Measurements from ENCODE around the gene REXO4. TPM values are rescaled to one million over a fixed set of nuclear protein-coding genes. Genes with fewer than 3 reads are reported as not detected.

REXO4 gene
- total RNA-seq, 1 experiment from 2014 or later = 38.6 TPM

DNA sequence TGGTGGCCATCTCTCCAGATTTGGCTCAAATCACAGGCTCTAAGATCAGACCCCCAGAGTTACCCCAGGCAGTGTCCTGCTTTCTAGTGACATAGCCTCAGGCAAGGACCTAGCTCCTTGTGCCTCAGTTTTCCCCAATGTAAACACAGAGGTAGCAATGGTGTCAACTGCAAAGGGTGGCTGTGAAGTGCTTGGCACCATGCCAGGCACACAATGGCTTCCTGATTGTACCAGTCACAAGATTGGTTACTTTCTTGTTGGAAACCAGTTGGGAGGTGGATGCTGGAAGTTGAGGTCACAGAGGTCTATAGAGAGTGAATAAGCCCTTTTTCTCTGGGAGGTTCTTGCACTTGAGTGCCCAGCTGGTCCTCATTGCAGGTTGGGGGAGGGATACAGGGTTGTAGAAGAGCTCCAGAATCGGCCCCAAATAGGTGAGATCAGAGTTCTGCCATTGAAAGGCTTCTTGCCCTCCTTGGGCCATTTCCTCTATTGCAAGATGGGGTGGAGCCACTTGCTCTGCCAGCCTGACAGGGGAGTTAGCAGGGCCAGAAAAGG lies 39.3 kb downstream of the REXO4 start:
- H3K4me3 Mint-ChIP-seq = no peak overlapping the region
- ChIA-PET CTCF (interaction anchor here (0.9 to 2.3 kb wide), 4 partner anchors 16 to 81 kb away, joined by 3 to 11 read pairs (median 4); partner anchors contain the start of gene CACFD1), POLR2A (interaction anchor here (1.1 kb wide), 1 partner anchor 31 kb away, joined by 3 read pairs; the partner anchor contains the start of gene MED22)
- H3K27me3 Mint-ChIP-seq (ENCODE audit: low read depth) = peaks cover 30% of the 10 kb centered on the region
- no peak for ATAC-seq
- H3K4me1 Mint-ChIP-seq = peaks cover 15% of the 10 kb centered on the region
- peaks cover 3% of the 10 kb centered on the region; the same call in 1 of the 2 replicates for H3K36me3 Mint-ChIP-seq
- TF ChIP-seq FOXJ3 (CRISPR knock-in tag; IDR thresholded peaks at IDR 0.05; ENCODE audit: borderline replicate concordance) (no peak), ATF6 (CRISPR knock-in tag; IDR thresholded peaks at IDR 0.05) (no peak), ZNF416 (CRISPR knock-in tag; IDR thresholded peaks at IDR 0.05) (no peak), ZNF138 (CRISPR knock-in tag; conservative IDR thresholded peaks at IDR 0.05) (no peak), FOXP1 (CRISPR knock-in tag; IDR thresholded peaks at IDR 0.05; ENCODE audit: borderline replicate concordance) (no peak), NFE2L1 (CRISPR knock-in tag; IDR thresholded peaks at IDR 0.05) (no peak), MLX (CRISPR knock-in tag; IDR thresholded peaks at IDR 0.05) (no peak), FOXK1 (CRISPR knock-in tag; IDR thresholded peaks at IDR 0.05) (no peak), AR (CRISPR knock-in tag; IDR thresholded peaks at IDR 0.05) (no peak), ELF4 (CRISPR knock-in tag; IDR thresholded peaks at IDR 0.05; ENCODE audit: low read depth) (no peak), STAT6 (CRISPR knock-in tag; conservative IDR thresholded peaks at IDR 0.05; ENCODE audit: low read depth) (no peak), ATF2 (CRISPR knock-in tag; IDR thresholded peaks at IDR 0.05; ENCODE audit: borderline replicate concordance, low read depth) (no peak), CREM (CRISPR knock-in tag; IDR thresholded peaks at IDR 0.05) (no peak), MXD4 (CRISPR knock-in tag; IDR thresholded peaks at IDR 0.05; ENCODE audit: borderline replicate concordance) (no peak), ZMAT4 (CRISPR knock-in tag; IDR thresholded peaks at IDR 0.05) (no peak), ZNF121 (CRISPR knock-in tag; IDR thresholded peaks at IDR 0.05) (no peak), NR1H2 (CRISPR knock-in tag; IDR thresholded peaks at IDR 0.05) (no peak), USF1 (CRISPR knock-in tag; IDR thresholded peaks at IDR 0.05) (no peak)
- TF ChIP-seq, protein P1, sequence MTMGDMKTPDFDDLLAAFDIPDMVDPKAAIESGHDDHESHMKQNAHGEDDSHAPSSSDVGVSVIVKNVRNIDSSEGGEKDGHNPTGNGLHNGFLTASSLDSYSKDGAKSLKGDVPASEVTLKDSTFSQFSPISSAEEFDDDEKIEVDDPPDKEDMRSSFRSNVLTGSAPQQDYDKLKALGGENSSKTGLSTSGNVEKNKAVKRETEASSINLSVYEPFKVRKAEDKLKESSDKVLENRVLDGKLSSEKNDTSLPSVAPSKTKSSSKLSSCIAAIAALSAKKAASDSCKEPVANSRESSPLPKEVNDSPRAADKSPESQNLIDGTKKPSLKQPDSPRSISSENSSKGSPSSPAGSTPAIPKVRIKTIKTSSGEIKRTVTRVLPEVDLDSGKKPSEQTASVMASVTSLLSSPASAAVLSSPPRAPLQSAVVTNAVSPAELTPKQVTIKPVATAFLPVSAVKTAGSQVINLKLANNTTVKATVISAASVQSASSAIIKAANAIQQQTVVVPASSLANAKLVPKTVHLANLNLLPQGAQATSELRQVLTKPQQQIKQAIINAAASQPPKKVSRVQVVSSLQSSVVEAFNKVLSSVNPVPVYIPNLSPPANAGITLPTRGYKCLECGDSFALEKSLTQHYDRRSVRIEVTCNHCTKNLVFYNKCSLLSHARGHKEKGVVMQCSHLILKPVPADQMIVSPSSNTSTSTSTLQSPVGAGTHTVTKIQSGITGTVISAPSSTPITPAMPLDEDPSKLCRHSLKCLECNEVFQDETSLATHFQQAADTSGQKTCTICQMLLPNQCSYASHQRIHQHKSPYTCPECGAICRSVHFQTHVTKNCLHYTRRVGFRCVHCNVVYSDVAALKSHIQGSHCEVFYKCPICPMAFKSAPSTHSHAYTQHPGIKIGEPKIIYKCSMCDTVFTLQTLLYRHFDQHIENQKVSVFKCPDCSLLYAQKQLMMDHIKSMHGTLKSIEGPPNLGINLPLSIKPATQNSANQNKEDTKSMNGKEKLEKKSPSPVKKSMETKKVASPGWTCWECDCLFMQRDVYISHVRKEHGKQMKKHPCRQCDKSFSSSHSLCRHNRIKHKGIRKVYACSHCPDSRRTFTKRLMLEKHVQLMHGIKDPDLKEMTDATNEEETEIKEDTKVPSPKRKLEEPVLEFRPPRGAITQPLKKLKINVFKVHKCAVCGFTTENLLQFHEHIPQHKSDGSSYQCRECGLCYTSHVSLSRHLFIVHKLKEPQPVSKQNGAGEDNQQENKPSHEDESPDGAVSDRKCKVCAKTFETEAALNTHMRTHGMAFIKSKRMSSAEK (CRISPR knock-in tag; IDR thresholded peaks at IDR 0.05; ENCODE audit: borderline replicate concordance) = no peak
- TF ChIP-seq, protein P2, sequence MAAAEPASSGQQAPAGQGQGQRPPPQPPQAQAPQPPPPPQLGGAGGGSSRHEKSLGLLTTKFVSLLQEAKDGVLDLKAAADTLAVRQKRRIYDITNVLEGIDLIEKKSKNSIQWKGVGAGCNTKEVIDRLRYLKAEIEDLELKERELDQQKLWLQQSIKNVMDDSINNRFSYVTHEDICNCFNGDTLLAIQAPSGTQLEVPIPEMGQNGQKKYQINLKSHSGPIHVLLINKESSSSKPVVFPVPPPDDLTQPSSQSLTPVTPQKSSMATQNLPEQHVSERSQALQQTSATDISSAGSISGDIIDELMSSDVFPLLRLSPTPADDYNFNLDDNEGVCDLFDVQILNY (CRISPR knock-in tag; IDR thresholded peaks at IDR 0.05) = no peak
- no peak overlapping the region for H3K27ac Mint-ChIP-seq
- DNase-seq (ENCODE audit: low spot score) = no peak
- peaks cover 4% of the 10 kb centered on the region for H3K9me3 Mint-ChIP-seq
